HCT116 (cell line): Measurements from ENCODE around the gene ZIC4. TPM values are rescaled to one million over a fixed set of nuclear protein-coding genes. Genes with fewer than 3 reads are reported as not detected.

Source experiments
- ATAC-seq: fragments of 200-7000 bp; cut with Tn5 transposase; 2 replicates; pipeline ENCODE4 v1.9.1; 2020; ENCODE audit warnings: mild to moderate bottlenecking, moderate library complexity
- Bru-seq: library from RNA; stranded (reverse); fragments of 400-500 nt; gene quantifications from one replicate; lab custom pipeline; 2021; lab: Mats Ljungman, UMichigan
- BruChase-seq, 2 experiments: library from RNA; stranded (reverse); fragments of 400-500 nt; gene quantifications; one replicate each; lab custom pipeline; 2021; lab: Mats Ljungman, UMichigan
- BruUV-seq: library from RNA; stranded (reverse); fragments of 400-500 nt; replicated peaks from 2 replicates; lab custom pipeline; 2021; lab: Mats Ljungman, UMichigan
- CTCF ChIA-PET: fragments of 300-600 bp; sonication (Branson Sonifier 250); formaldehyde crosslinking; loops from one replicate; lab custom pipeline; 2021; ENCODE audit warnings: antibody characterized with exemption; lab: Charles Lee
- POLR2A ChIA-PET: fragments of 300-600, 350-600 bp; sonication (Branson Sonifier 250); formaldehyde crosslinking; loops from one replicate; lab custom pipeline; 2021; ENCODE audit warnings: antibody characterized with exemption; lab: Charles Lee
- RAD21 ChIA-PET, 2 experiments: fragments of 300-600 bp; sonication (Branson Sonifier 250); formaldehyde crosslinking; loops; one replicate each; lab custom pipeline; 2023; ENCODE audit warnings: low total read pairs in 2 of 2; ENCODE audit not compliant: uncharacterized antibody in 2 of 2, unreplicated experiment in 2 of 2, low non-redundant PET in 1 of 2; lab: Charles Lee
- DNase-seq: peaks from one replicate; pipeline ENCODE4 v3.0.0-alpha.2; 2010; ENCODE audit warnings: low read depth, low spot score
- H2AFZ ChIP-seq: fragments of 200-600 bp; shearing (Covaris generic), sonication (generic); 2 replicates; pipeline ENCODE4 v1.6.1; 2017; ENCODE audit warnings: low read depth, mixed run types, mixed read lengths, antibody characterized with exemption, low read length; ENCODE audit not compliant: poor library complexity, severe bottlenecking
- H3K27ac ChIP-seq: 2 replicates; pipeline ENCODE4 v1.5.1; 2012; ENCODE audit warnings: low read depth, low read length
- H3K27me3 ChIP-seq: fragments of 200-600 bp; sonication (generic); 2 replicates; pipeline ENCODE4 v1.6.1; 2016; ENCODE audit warnings: mixed run types, low read length, mixed read lengths; ENCODE audit not compliant: insufficient read depth
- H3K36me3 ChIP-seq, 2 experiments: fragments of 200-500 bp in 1 of 2; fragments of 200-600 bp in 1 of 2; sonication (Bioruptor generic) in 1 of 2; sonication (generic) in 1 of 2; 2 replicates each; pipeline versions ENCODE4 v1.5.1 to v1.6.1; 2014 to 2016; ENCODE audit warnings: low read length in 2 of 2, inconsistent platforms in 1 of 2, mixed read lengths in 1 of 2, mixed run types in 1 of 2; ENCODE audit not compliant: insufficient read depth in 2 of 2, control insufficient read depth in 1 of 2
- H3K4me1 ChIP-seq, 2 experiments: fragments of 200-600 bp in 1 of 2; sonication (generic) in 1 of 2; 2 replicates each; pipeline versions ENCODE4 v1.5.1 to v1.6.1; 2012 to 2017; ENCODE audit warnings: low read length in 2 of 2, inconsistent platforms in 1 of 2, mild to moderate bottlenecking in 1 of 2, mixed read lengths in 1 of 2, mixed run types in 1 of 2, moderate library complexity in 1 of 2; ENCODE audit not compliant: insufficient read depth in 2 of 2, control insufficient read depth in 1 of 2
- H3K4me2 ChIP-seq: fragments of 200-600 bp; sonication (generic); 2 replicates; pipeline ENCODE4 v1.6.1; 2017; ENCODE audit warnings: mixed run types, low read length, mixed read lengths
- H3K4me3 ChIP-seq, 2 experiments: fragments of 200-600 bp in 1 of 2; sonication (generic) in 1 of 2; replicated peaks in 1 of 2; 2 replicates each; pipeline ENCODE4 v1.5.1; 2011 to 2016; ENCODE audit warnings: low read length in 2 of 2, control low read depth in 1 of 2, low read depth in 1 of 2, mild to moderate bottlenecking in 1 of 2, mixed read lengths in 1 of 2, mixed run types in 1 of 2
- H3K79me2 ChIP-seq: fragments of 200-600 bp; sonication (generic); 2 replicates; pipeline ENCODE4 v1.6.1; 2017; ENCODE audit warnings: mild to moderate bottlenecking, mixed run types, low read length, moderate library complexity, mixed read lengths; ENCODE audit not compliant: insufficient read depth
- H3K9ac ChIP-seq: fragments of 200-600 bp; sonication (generic); 2 replicates; pipeline ENCODE4 v1.6.1; 2016; ENCODE audit warnings: low read length, mixed read lengths
- H3K9me2 ChIP-seq: fragments of 200-600 bp; sonication (generic), shearing (Covaris generic); 2 replicates; pipeline ENCODE4 v1.6.1; 2017; ENCODE audit warnings: mixed run types, mild to moderate bottlenecking, moderate library complexity; ENCODE audit not compliant: insufficient read depth
- H3K9me3 ChIP-seq, 2 experiments: fragments of 200-500 bp in 1 of 2; fragments of 200-600 bp in 1 of 2; sonication (Bioruptor generic) in 1 of 2; sonication (generic) in 1 of 2; 2 replicates each; pipeline ENCODE4 v1.6.1; 2014 to 2017; ENCODE audit warnings: low read length in 2 of 2, mixed read lengths in 2 of 2, inconsistent platforms in 1 of 2, low read depth in 1 of 2, mild to moderate bottlenecking in 1 of 2, mixed run types in 1 of 2, moderate library complexity in 1 of 2; ENCODE audit not compliant: control insufficient read depth in 1 of 2, insufficient read depth in 1 of 2
- H4K20me1 ChIP-seq: fragments of 200-600 bp; sonication (generic), shearing (Covaris generic); 2 replicates; pipeline ENCODE4 v1.6.1; 2017; ENCODE audit warnings: mixed run types, mild to moderate bottlenecking, moderate library complexity; ENCODE audit not compliant: insufficient read depth
- CBX3 ChIP-seq: IDR thresholded peaks from 2 replicates; pipeline ENCODE4 v1.6.1; 2012; ENCODE audit warnings: low read depth
- EGR1 ChIP-seq: IDR thresholded peaks from 2 replicates; pipeline ENCODE4 v1.6.1; 2012; ENCODE audit warnings: low read depth
- ELF1 ChIP-seq: IDR thresholded peaks from 2 replicates; pipeline ENCODE4 v1.6.1; 2012; ENCODE audit warnings: low read depth, borderline replicate concordance
- EZH2 ChIP-seq: fragments of 200-600 bp; sonication (generic); IDR thresholded peaks from 2 replicates; pipeline ENCODE4 v1.6.1; 2017; ENCODE audit warnings: antibody characterized with exemption, mixed run types
- EZH2phosphoT487 ChIP-seq: fragments of 200-600 bp; IDR thresholded peaks from 2 replicates; pipeline ENCODE4 v1.6.1; 2018; ENCODE audit warnings: antibody characterized with exemption, borderline replicate concordance
- JUND ChIP-seq: IDR thresholded peaks from 2 replicates; pipeline ENCODE4 v1.6.1; 2012
- POLR2A ChIP-seq: IDR thresholded peaks from 2 replicates; pipeline ENCODE4 v1.7.0; 2011; ENCODE audit warnings: borderline replicate concordance; ENCODE audit not compliant: insufficient read depth, insufficient read length; ENCODE audit errors: extremely low read depth
- SP1 ChIP-seq: IDR thresholded peaks from 2 replicates; pipeline ENCODE4 v1.6.1; 2012; ENCODE audit warnings: low read depth
- SRF ChIP-seq: IDR thresholded peaks from 2 replicates; pipeline ENCODE4 v1.6.1; 2012; ENCODE audit warnings: low read depth
- TCF7L2 ChIP-seq: IDR thresholded peaks from 2 replicates; pipeline ENCODE4 v1.7.0; 2011; ENCODE audit warnings: borderline replicate concordance, inconsistent platforms; ENCODE audit not compliant: insufficient read depth, insufficient read length; ENCODE audit errors: extremely low read depth
- YY1 ChIP-seq: IDR thresholded peaks from 2 replicates; pipeline ENCODE4 v1.6.1; 2011; ENCODE audit warnings: low read length, low read depth, moderate library complexity, mild to moderate bottlenecking; ENCODE audit not compliant: insufficient replicate concordance; ENCODE audit errors: extremely low read depth
- ZNF274 ChIP-seq: fragments of 200-500 bp; sonication (Bioruptor generic); IDR thresholded peaks from 2 replicates; pipeline ENCODE4 v1.6.1; 2014; ENCODE audit warnings: mild to moderate bottlenecking, low read depth, low read length, inconsistent platforms
- intact Hi-C: fragments of 100-400 bp; cut with micrococcal nuclease; formaldehyde crosslinking; loops from 2 replicates; pipeline ENCODE4 v1.10.0; 2022
- long read RNA-seq: library from polyadenylated mRNA; unstranded; transcript quantifications from one replicate; pipeline ENCODE4 v2.0.0, GENCODE V29; 2021; ENCODE audit not compliant: unreplicated experiment
- polyA plus RNA-seq: library from polyadenylated mRNA; unstranded; fragments of >200 nt; gene quantifications from 2 replicates; pipeline ENCODE4 v1.2.1, GENCODE V29; 2012; ENCODE audit warnings: missing spikeins
- total RNA-seq: library from RNA; stranded (reverse); gene quantifications from one replicate; pipeline ENCODE4 v1.2.1, GENCODE V29; 2021; ENCODE audit not compliant: unreplicated experiment
- TF ChIP-seq, protein P1 (sequence below): IDR thresholded peaks from 2 replicates; pipeline ENCODE4 v1.6.1; 2011; ENCODE audit warnings: mild to moderate bottlenecking, low read length, moderate library complexity; ENCODE audit not compliant: insufficient replicate concordance; ENCODE audit errors: extremely low read depth

Gene ZIC4
- not detected for total RNA-seq
- not detected in 2 replicates for polyA plus RNA-seq
- not detected for Bru-seq, nascent RNA
- not detected for BruChase-seq, experiment 1, labeled RNA remaining after a 6-hour chase
- not detected for BruChase-seq, experiment 2, labeled RNA remaining after a 2-hour chase
- long read RNA-seq: 0 reads

GRCh38 chr3:147406028-147406931 is at the start of gene ZIC4:
Gene ZIC4 (minus strand): TSS chr3:147406543. CDS start chr3:147402797, 3,746 bp downstream.
- H4K20me1 ChIP-seq: no peaks in the 10 kb centered on the region
- no peak within 1 kb of the TSS for H3K4me3 ChIP-seq
- ATAC-seq (no peak), DNase-seq (no peak)
- no peaks in the 10 kb centered on the region for H3K27me3 ChIP-seq
- no peak within 1 kb of the TSS for H3K4me2 ChIP-seq
- H2AFZ ChIP-seq: no peak within 1 kb of the TSS
- BruUV-seq: no TSS peak
- H3K27ac ChIP-seq: no peak within 1 kb of the TSS
- H3K4me1 ChIP-seq: no peaks in the 10 kb centered on the region
- POLR2A ChIA-PET: no interaction called here
- intact Hi-C loops: no loop called here
- RAD21 ChIA-PET: no interaction called here
- no peak within 1 kb of the TSS for H3K9ac ChIP-seq
- no peaks in the 10 kb centered on the region for H3K9me2 ChIP-seq
- CTCF ChIA-PET: no interaction called here
- TF ChIP-seq EGR1: no peak
- TF ChIP-seq JUND: no peak
- TF ChIP-seq EZH2phosphoT487: no peak
- no peak for TF ChIP-seq ELF1
- no peak for TF ChIP-seq EZH2
- TF ChIP-seq SP1: no peak
- no peak for TF ChIP-seq POLR2A
- TF ChIP-seq SRF: no peak
- no peak for TF ChIP-seq TCF7L2
- TF ChIP-seq, protein P1, sequence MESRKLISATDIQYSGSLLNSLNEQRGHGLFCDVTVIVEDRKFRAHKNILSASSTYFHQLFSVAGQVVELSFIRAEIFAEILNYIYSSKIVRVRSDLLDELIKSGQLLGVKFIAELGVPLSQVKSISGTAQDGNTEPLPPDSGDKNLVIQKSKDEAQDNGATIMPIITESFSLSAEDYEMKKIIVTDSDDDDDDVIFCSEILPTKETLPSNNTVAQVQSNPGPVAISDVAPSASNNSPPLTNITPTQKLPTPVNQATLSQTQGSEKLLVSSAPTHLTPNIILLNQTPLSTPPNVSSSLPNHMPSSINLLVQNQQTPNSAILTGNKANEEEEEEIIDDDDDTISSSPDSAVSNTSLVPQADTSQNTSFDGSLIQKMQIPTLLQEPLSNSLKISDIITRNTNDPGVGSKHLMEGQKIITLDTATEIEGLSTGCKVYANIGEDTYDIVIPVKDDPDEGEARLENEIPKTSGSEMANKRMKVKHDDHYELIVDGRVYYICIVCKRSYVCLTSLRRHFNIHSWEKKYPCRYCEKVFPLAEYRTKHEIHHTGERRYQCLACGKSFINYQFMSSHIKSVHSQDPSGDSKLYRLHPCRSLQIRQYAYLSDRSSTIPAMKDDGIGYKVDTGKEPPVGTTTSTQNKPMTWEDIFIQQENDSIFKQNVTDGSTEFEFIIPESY: no peak
- TF ChIP-seq YY1: no peak
- no peak for TF ChIP-seq CBX3
- TF ChIP-seq ZNF274: no peak
- H3K9me3 ChIP-seq: no peaks in the 10 kb centered on the region
- no peaks in the 10 kb centered on the region for H3K36me3 ChIP-seq
- no peaks in the 10 kb centered on the region for H3K79me2 ChIP-seq
